Calu3 (cell line): Measurements from ENCODE around the gene EIF5. TPM values are rescaled to one million over a fixed set of nuclear protein-coding genes. Genes with fewer than 3 reads are reported as not detected.

Source experiments
- BruUV-seq: library from RNA; stranded (reverse); fragments of 400-500 nt; replicated peaks from 2 replicates; lab custom pipeline; 2021; lab: Mats Ljungman, UMichigan
- CTCF ChIA-PET: fragments of 300-600 bp; sonication (Branson Sonifier 250); formaldehyde crosslinking; loops from one replicate; lab custom pipeline; 2022; ENCODE audit warnings: antibody characterized with exemption; lab: Charles Lee
- DNase-seq: peaks from one replicate; pipeline ENCODE4 v3.0.0; 2022
- H3K27ac Mint-ChIP-seq: one replicate; pipeline ENCODE4 v1.8.0; 2022; ENCODE audit warnings: mixed read lengths; ENCODE audit not compliant: unreplicated experiment
- H3K27me3 Mint-ChIP-seq: one replicate; pipeline ENCODE4 v1.8.0; 2022; ENCODE audit warnings: mixed read lengths; ENCODE audit not compliant: unreplicated experiment
- H3K36me3 Mint-ChIP-seq: one replicate; pipeline ENCODE4 v1.8.0; 2022; ENCODE audit warnings: mild to moderate bottlenecking, moderate library complexity, mixed read lengths; ENCODE audit not compliant: insufficient read depth, unreplicated experiment
- H3K4me1 Mint-ChIP-seq: one replicate; pipeline ENCODE4 v1.8.0; 2022; ENCODE audit warnings: mild to moderate bottlenecking, low read depth, mixed read lengths; ENCODE audit not compliant: unreplicated experiment
- H3K4me3 Mint-ChIP-seq: one replicate; pipeline ENCODE4 v1.8.0; 2022; ENCODE audit warnings: mild to moderate bottlenecking, low read depth, moderate library complexity, mixed read lengths; ENCODE audit not compliant: unreplicated experiment
- H3K9me3 Mint-ChIP-seq: one replicate; pipeline ENCODE4 v1.8.0; 2022; ENCODE audit warnings: low read depth, mixed read lengths; ENCODE audit not compliant: unreplicated experiment
- CTCF ChIP-seq: fragments of 200-600 bp; IDR thresholded peaks from one replicate; pipeline ENCODE4 v1.8.0; 2022; ENCODE audit warnings: antibody characterized with exemption; ENCODE audit not compliant: unreplicated experiment
- intact Hi-C: fragments of 100-400 bp; cut with micrococcal nuclease; formaldehyde crosslinking; loops from one replicate; pipeline ENCODE4 v1.10.0; 2022; ENCODE audit not compliant: unreplicated experiment
- total RNA-seq: library from RNA; stranded (reverse); gene quantifications from 2 replicates; pipeline ENCODE4 v1.2.3, GENCODE V29; 2022

The EIF5 gene
- total RNA-seq, 1 experiment from 2014 or later, result 328 TPM

GRCh38 chr14:103317976-103318580 lies 16.0 kb upstream of the EIF5 start:
- H3K27ac Mint-ChIP-seq, result no peak overlapping the region
- DNase-seq, result no peak
- BruUV-seq, result no TSS peak
- no peak for TF ChIP-seq CTCF
- no peaks in the 10 kb centered on the region for H3K9me3 Mint-ChIP-seq
- H3K27me3 Mint-ChIP-seq, result peaks cover 1% of the 10 kb centered on the region
- no peaks in the 10 kb centered on the region for H3K36me3 Mint-ChIP-seq
- intact Hi-C loops, result no loop called here
- no peak overlapping the region for H3K4me3 Mint-ChIP-seq
- peaks cover 3% of the 10 kb centered on the region for H3K4me1 Mint-ChIP-seq
- CTCF ChIA-PET, result no interaction called here

GRCh38 chr14:103318750-103319419 lies 15.2 kb upstream of the EIF5 start:
- Mint-ChIP-seq H3K36me3 (no peaks in the 10 kb centered on the region), H3K27me3 (no peaks in the 10 kb centered on the region), H3K27ac (no peak overlapping the region), H3K4me3 (no peak overlapping the region), H3K4me1 (peaks cover 7% of the 10 kb centered on the region), H3K9me3 (no peaks in the 10 kb centered on the region)
- no peak for TF ChIP-seq CTCF
- DNase-seq, result no peak
- intact Hi-C loops, result no loop called here
- no TSS peak for BruUV-seq
- CTCF ChIA-PET, result no interaction called here

GRCh38 chr14:103319422-103319821 lies 14.6 kb upstream of the EIF5 start:
- H3K27me3 Mint-ChIP-seq, result no peaks in the 10 kb centered on the region
- H3K4me3 Mint-ChIP-seq, result no peak overlapping the region
- no peaks in the 10 kb centered on the region for H3K36me3 Mint-ChIP-seq
- no TSS peak for BruUV-seq
- H3K27ac Mint-ChIP-seq, result no peak overlapping the region
- CTCF ChIA-PET, result no interaction called here
- TF ChIP-seq CTCF, result no peak
- H3K4me1 Mint-ChIP-seq, result peaks cover 7% of the 10 kb centered on the region
- intact Hi-C loops, result no loop called here
- no peaks in the 10 kb centered on the region for H3K9me3 Mint-ChIP-seq
- DNase-seq, result no peak

- CTCF ChIA-PET, result no interaction called here
- Mint-ChIP-seq H3K27me3 (peaks cover 15% of the 10 kb centered on the region), H3K4me1 (peaks cover 7% of the 10 kb centered on the region), H3K27ac (no peak overlapping the region), H3K9me3 (no peaks in the 10 kb centered on the region), H3K36me3 (no peaks in the 10 kb centered on the region), H3K4me3 (no peak overlapping the region)
- DNase-seq, result no peak
- intact Hi-C loops, result no loop called here
- TF ChIP-seq CTCF, result no peak
- BruUV-seq, result no TSS peak
Measured at GRCh38 chr14:103326078-103326477, 8.0 kb upstream of the EIF5 start.
